GM06990 (cell line): ENCODE data around the gene NUS1.
"Not testable (repeated sequence)": the region's sequence is repeated elsewhere in the genome, so short reads cannot be mapped to it uniquely, and the experiment has no call there.

Experiments used
- DNase-seq: peaks from one replicate; pipeline ENCODE4 v3.0.0-alpha.2; 2011; ENCODE audit not compliant: insufficient read length; ENCODE audit errors: extremely low read depth
- H3K27me3 ChIP-seq: replicated peaks from 2 replicates; pipeline ENCODE4 v1.6.0; 2011; ENCODE audit warnings: low read length; ENCODE audit not compliant: control insufficient read depth, insufficient read depth
- H3K36me3 ChIP-seq: 2 replicates; pipeline ENCODE4 v1.5.1; 2011; ENCODE audit warnings: low read length; ENCODE audit not compliant: control insufficient read depth, insufficient read depth
- H3K4me3 ChIP-seq: replicated peaks from 2 replicates; pipeline ENCODE4 v1.5.1; 2011; ENCODE audit warnings: low read depth, mild to moderate bottlenecking, control low read depth, low read length
- TF ChIP-seq, protein P1 (sequence below): IDR thresholded peaks from 2 replicates; pipeline ENCODE4 v1.5.1; 2011; ENCODE audit warnings: low read length, control low read depth, mild to moderate bottlenecking, inconsistent platforms; ENCODE audit not compliant: insufficient read depth, poor library complexity, severe bottlenecking

NUS1 gene

GRCh38 chr6:117687021-117687648 lies 11.9 kb downstream of the NUS1 start:
- peaks cover 1% of the 10 kb centered on the region for H3K36me3 ChIP-seq
- H3K4me3 ChIP-seq: no peak overlapping the region
- TF ChIP-seq, protein P1, sequence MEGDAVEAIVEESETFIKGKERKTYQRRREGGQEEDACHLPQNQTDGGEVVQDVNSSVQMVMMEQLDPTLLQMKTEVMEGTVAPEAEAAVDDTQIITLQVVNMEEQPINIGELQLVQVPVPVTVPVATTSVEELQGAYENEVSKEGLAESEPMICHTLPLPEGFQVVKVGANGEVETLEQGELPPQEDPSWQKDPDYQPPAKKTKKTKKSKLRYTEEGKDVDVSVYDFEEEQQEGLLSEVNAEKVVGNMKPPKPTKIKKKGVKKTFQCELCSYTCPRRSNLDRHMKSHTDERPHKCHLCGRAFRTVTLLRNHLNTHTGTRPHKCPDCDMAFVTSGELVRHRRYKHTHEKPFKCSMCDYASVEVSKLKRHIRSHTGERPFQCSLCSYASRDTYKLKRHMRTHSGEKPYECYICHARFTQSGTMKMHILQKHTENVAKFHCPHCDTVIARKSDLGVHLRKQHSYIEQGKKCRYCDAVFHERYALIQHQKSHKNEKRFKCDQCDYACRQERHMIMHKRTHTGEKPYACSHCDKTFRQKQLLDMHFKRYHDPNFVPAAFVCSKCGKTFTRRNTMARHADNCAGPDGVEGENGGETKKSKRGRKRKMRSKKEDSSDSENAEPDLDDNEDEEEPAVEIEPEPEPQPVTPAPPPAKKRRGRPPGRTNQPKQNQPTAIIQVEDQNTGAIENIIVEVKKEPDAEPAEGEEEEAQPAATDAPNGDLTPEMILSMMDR: no peak
- no peak for DNase-seq
- H3K27me3 ChIP-seq: no peaks in the 10 kb centered on the region

GRCh38 chr6:117689584-117689983 lies 14.3 kb downstream of the NUS1 start:
- H3K36me3 ChIP-seq, DNase-seq, H3K4me3 ChIP-seq, H3K27me3 ChIP-seq: not testable (repeated sequence)

GRCh38 chr6:117706504-117706903 lies 31.2 kb downstream of the NUS1 start:
- no peak overlapping the region for H3K4me3 ChIP-seq
- H3K27me3 ChIP-seq: no peaks in the 10 kb centered on the region
- H3K36me3 ChIP-seq: peaks cover 2% of the 10 kb centered on the region
- TF ChIP-seq, protein P1: no peak
- no peak for DNase-seq

- not testable (repeated sequence) for DNase-seq, H3K27me3 ChIP-seq, H3K36me3 ChIP-seq, H3K4me3 ChIP-seq
These were observed 31.8 kb downstream of the NUS1 start for GRCh38 chr6:117706936-117707509.

GRCh38 chr6:117711369-117711768 lies 36.1 kb downstream of the NUS1 start:
- Histone ChIP-seq H3K27me3 (no peaks in the 10 kb centered on the region), H3K36me3 (peaks cover 2% of the 10 kb centered on the region), H3K4me3 (no peak overlapping the region)
- DNase-seq: no peak
- TF ChIP-seq, protein P1: no peak

DNA sequence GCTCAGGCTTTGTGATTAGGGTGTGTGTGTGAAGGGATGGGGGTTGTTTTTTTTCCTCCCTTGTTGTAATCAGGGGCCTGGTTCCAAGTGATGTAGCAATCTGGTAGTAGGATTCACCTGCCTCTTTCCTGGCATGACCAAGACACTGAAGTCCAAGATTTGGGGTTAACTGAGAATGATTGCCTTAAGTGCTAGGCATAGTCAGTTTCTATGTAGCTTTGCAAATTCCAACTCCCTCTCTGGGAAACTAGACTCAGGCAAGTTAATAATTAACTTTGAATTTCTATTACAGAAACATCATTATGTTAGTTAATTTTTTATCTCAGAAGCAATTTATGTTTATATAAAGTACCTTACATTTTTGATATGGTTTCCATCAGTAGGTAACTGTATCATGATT lies 43.6 kb downstream of the NUS1 start:
- DNase-seq: no peak
- H3K36me3 ChIP-seq: no peaks in the 10 kb centered on the region
- H3K4me3 ChIP-seq: no peak overlapping the region
- TF ChIP-seq, protein P1: no peak
- no peaks in the 10 kb centered on the region for H3K27me3 ChIP-seq

DNA sequence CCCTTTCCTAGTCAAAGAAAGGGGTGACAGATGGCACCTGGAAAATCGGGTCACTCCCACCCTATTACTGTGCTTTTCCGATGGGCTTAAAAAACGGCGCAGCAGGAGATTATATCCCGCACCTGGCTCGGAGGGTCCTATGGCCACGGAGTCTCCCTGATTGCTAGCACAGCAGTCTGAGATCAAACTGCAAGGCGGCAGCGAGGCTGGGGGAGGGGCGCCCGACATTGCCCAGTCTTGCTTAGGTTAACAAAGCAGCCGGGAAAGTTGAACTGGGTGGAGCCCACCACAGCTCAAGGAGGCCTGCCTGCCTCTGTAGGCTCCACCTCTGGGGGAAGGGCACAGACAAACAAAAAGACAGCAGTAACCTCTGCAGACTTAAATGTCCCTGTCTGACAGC lies 46.3 kb downstream of the NUS1 start:
- not testable (repeated sequence) for DNase-seq, H3K36me3 ChIP-seq, H3K27me3 ChIP-seq, H3K4me3 ChIP-seq
